ENCODE data around the gene RBM33. TPM values are rescaled to one million over a fixed set of nuclear protein-coding genes. Genes with fewer than 3 reads are reported as not detected.
A peak's percentile ranks its signal among the peaks of the same experiment; 100 is the strongest.
"Not testable (repeated sequence)": the region's sequence is repeated elsewhere in the genome, so short reads cannot be mapped to it uniquely, and the experiment has no call there.

RBM33 gene
- total RNA-seq, 2 experiments from 2014 or later = 82.7 to 84.8 TPM

DNA sequence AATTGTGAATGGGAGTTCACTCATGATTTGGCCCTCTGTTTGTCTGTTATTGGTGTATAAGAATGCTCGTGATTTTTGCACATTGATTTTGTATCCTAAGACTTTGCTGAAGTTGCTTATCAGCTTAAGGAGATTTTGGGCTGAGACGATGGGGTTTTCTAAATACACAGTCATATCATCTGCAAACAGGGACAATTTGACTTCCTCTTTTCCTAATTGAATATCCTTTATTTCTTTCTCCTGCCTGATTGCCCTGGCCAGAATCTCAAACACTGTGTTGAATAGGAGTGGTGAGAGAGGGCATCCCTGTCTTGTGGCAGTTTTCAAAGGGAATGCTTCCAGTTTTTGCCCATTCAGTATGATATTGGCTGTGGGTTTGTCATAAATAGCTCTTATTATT, 43.8 kb downstream of the RBM33 start:
- CTCF ChIA-PET, H3K27me3 Mint-ChIP-seq, DNase-seq, H3K9me3 Mint-ChIP-seq, POLR2A ChIA-PET, H3K27ac Mint-ChIP-seq, H3K4me3 Mint-ChIP-seq: not testable (repeated sequence)
- Mint-ChIP-seq H3K4me1 (peaks cover 64% of the 10 kb centered on the region), H3K36me3 (ENCODE audit: low read depth) (peaks cover 70% of the 10 kb centered on the region)

DNA sequence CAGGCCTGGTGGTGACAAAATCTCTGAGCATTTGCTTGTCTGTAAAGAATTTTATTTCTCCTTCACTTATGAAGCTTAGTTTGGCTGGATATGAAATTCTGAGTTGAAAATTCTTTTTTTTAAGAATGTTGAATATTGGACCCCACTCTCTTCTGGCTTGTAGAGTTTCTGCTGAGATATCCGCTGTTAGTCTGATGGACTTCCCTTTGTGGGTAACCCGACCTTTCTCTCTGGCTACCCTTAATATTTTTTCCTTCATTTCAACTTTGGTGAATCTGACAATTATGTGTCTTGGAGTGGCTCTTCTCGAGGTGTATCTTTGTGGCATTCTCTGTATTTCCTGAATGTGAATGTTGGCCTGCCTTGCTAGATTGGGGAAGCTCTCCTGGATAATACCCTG, 46.2 kb downstream of the RBM33 start:
- POLR2A ChIA-PET, H3K9me3 Mint-ChIP-seq, DNase-seq, H3K27me3 Mint-ChIP-seq, H3K27ac Mint-ChIP-seq, H3K4me3 Mint-ChIP-seq: not testable (repeated sequence)
- H3K4me1 Mint-ChIP-seq = peaks cover 45% of the 10 kb centered on the region
- CTCF ChIA-PET = interaction anchor here (1.4 to 2.0 kb wide), 2 partner anchors 12 kb away, joined by 6 to 8 read pairs; no protein-coding TSS in a partner anchor
- peaks cover 54% of the 10 kb centered on the region for H3K36me3 Mint-ChIP-seq (ENCODE audit: low read depth)

DNA sequence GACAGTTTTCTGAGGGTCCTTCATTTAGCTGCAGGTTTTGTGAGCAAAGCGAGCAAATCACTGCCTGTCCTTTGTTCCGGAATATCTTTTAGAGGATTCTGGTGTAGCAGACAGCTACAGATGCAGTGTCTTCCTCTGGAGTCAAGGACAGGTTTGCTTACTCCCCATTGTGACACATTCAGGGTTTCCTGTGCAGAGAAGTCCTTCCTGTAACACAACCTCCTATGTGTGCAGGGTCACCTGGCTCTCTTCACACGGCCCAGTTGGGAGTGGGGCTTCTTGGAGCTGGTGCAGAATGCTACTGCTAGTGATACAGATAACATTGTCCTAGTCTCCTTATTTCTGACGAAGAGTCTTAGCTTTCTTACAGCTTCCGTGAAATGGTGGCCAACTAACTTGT, 47.9 kb downstream of the RBM33 start:
- Mint-ChIP-seq H3K9me3 (no peaks in the 10 kb centered on the region), H3K4me3 (no peak overlapping the region), H3K27ac (no peak overlapping the region), H3K27me3 (no peaks in the 10 kb centered on the region), H3K36me3 (ENCODE audit: low read depth) (peaks cover 44% of the 10 kb centered on the region), H3K4me1 (peaks cover 47% of the 10 kb centered on the region)
- CTCF ChIA-PET = interaction anchor here (1.0 to 2.0 kb wide), 7 partner anchors 8 to 62 kb away, joined by 3 to 8 read pairs (median 3); no protein-coding TSS in a partner anchor
- DNase-seq = no peak
- POLR2A ChIA-PET = no interaction called here

DNA sequence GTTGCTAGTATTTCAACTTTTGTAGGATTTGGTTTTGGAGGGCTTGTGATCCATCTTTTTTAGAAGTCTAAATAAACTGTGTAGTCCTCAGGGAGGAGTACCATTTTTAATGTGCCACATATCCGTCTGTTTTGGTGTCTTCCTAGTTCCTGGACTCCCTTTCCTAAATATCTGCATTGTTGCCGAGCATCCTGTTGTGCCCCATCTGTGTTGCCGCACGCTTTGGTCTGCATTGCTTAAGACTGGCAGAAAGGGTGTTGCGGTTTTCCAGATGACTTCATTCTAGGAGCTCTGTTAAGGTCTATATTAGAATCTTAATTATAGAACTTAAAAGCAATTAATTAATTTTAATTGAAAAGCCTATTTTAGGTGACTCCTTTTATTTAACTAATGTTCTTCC, 49.4 kb downstream of the RBM33 start:
- ChIA-PET CTCF (no interaction called here), POLR2A (no interaction called here)
- Mint-ChIP-seq H3K36me3 (ENCODE audit: low read depth) (peaks cover 30% of the 10 kb centered on the region), H3K4me1 (peaks cover 52% of the 10 kb centered on the region), H3K27ac (no peak overlapping the region), H3K4me3 (no peak overlapping the region), H3K9me3 (no peaks in the 10 kb centered on the region), H3K27me3 (no peaks in the 10 kb centered on the region)
- DNase-seq = no peak

DNA sequence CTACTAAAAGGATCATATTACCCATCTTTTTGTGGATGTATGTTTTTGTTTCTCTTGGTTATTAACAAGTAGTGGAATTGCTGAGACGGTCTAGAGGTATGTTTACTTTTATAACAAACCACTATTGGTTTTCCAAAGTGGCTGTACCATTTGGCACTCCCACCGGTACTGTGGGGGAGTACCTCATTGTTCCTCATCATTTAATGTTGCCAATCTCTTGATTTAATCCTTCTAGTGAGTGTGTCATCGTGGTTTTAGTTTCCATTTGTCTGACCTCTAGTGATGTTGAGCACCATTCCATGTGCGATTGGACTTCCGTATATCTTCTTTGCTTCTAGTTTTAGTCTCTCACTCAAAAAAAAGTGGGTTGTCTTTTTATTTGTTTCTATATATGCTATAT, 50.4 kb downstream of the RBM33 start:
- peaks cover 46% of the 10 kb centered on the region for H3K4me1 Mint-ChIP-seq
- H3K9me3 Mint-ChIP-seq = no peaks in the 10 kb centered on the region
- H3K36me3 Mint-ChIP-seq (ENCODE audit: low read depth) = peaks cover 24% of the 10 kb centered on the region
- POLR2A ChIA-PET = no interaction called here
- no peak for DNase-seq
- H3K27me3 Mint-ChIP-seq = no peaks in the 10 kb centered on the region
- H3K27ac Mint-ChIP-seq = no peak overlapping the region
- CTCF ChIA-PET = no interaction called here
- H3K4me3 Mint-ChIP-seq = no peak overlapping the region

DNA sequence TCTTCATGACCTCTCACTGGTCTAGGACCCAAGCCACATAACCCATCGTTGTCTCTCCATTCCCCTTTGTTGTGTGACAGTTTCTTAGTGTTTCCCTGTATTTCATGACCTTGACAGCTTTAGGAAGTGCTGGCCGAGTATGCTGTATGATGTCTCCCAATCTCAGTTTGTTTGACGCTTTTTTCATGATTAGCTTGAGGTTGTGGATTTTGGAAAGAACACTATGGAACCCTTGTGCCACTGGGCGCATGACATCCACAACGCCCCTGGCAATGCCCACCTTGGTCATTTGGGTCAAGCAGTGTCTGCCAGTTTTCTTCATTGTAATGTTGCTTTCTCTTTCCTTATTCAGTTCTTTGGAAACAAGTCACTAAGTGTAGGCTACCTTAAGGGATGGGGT, 52.3 kb downstream of the RBM33 start:
- CTCF ChIA-PET = interaction anchor here (1.1 kb wide), 1 partner anchor 19 kb away, joined by 3 read pairs; no protein-coding TSS in a partner anchor
- no peak for DNase-seq
- Mint-ChIP-seq H3K4me1 (peaks cover 41% of the 10 kb centered on the region), H3K9me3 (no peaks in the 10 kb centered on the region), H3K4me3 (no peak overlapping the region), H3K36me3 (ENCODE audit: low read depth) (peaks cover 23% of the 10 kb centered on the region), H3K27ac (no peak overlapping the region), H3K27me3 (no peaks in the 10 kb centered on the region)
- POLR2A ChIA-PET = no interaction called here

DNA sequence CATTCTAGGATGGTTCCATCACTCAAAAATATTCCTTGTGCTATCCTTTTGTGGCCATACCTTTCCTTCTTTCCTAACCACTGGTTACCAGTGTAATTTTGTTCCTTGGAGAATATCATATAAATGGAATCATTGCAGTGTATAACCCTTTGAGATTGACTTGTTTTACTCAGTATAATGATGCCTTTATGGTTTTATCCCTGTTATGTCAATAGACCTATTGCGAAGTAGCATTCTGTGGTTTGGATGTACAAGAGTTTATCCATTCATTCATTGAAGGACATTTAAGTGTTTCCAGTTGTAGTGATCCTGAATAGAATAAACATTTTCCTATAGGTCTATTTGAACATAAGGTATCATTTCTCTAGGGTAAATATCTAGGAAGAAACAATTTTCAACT, 54.2 kb downstream of the RBM33 start:
- Mint-ChIP-seq H3K4me1 (peaks cover 36% of the 10 kb centered on the region), H3K27ac (no peak overlapping the region), H3K36me3 (ENCODE audit: low read depth) (peaks cover 37% of the 10 kb centered on the region), H3K4me3 (no peak overlapping the region), H3K27me3 (no peaks in the 10 kb centered on the region), H3K9me3 (no peaks in the 10 kb centered on the region)
- ChIA-PET CTCF (no interaction called here), POLR2A (no interaction called here)
- no peak for DNase-seq

DNA sequence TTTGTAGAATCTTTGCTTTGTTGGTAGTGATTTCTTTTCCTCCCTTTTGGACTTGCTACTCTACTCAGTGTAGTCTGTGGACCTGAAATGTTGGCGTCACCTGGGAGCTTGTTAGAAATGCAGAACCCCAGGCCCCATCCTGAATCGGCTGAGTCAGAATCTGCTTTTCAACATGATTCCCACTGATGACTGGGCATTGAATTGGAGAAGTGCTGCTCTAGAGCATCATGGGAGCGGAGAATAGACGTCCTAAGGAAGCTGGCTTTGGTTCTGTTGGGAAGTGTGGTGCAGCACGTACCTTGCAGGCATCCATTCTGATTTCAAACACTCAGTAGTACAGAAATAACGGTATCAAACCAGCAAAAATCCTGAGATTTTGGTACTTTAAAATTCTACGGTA, 54.7 kb downstream of the RBM33 start:
- no peak for DNase-seq
- Mint-ChIP-seq H3K4me1 (peaks cover 34% of the 10 kb centered on the region), H3K36me3 (ENCODE audit: low read depth) (peaks cover 40% of the 10 kb centered on the region), H3K27ac (no peak overlapping the region), H3K9me3 (no peaks in the 10 kb centered on the region), H3K4me3 (no peak overlapping the region), H3K27me3 (no peaks in the 10 kb centered on the region)
- CTCF ChIA-PET = no interaction called here
- POLR2A ChIA-PET = no interaction called here

DNA sequence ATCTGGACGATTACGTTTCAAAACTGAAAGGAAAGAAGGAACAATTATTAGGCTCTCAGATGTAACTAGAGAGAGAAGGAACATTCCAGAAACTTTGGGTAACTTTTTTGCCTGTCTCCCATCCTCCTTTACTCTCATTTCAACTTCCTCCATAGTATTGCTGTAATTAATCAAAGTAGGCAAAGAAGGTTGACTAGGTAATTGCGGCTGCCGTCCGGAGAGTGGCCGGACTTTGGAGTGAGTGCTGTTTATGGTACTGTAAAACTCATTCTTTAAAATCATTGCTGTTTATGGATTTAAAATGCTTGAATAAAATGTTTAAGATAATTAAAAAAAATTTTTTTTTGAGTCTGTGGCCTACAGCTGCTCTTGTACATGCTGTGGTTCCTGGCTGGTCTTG, 56.4 kb downstream of the RBM33 start:
- H3K27me3 Mint-ChIP-seq = no peaks in the 10 kb centered on the region
- POLR2A ChIA-PET = no interaction called here
- CTCF ChIA-PET = interaction anchor here (0.8 kb wide), 1 partner anchor 49 kb away, joined by 3 read pairs; no protein-coding TSS in a partner anchor
- H3K36me3 Mint-ChIP-seq (ENCODE audit: low read depth) = peaks cover 43% of the 10 kb centered on the region
- no peak for DNase-seq
- H3K9me3 Mint-ChIP-seq = no peaks in the 10 kb centered on the region
- no peak overlapping the region for H3K27ac Mint-ChIP-seq
- peaks cover 32% of the 10 kb centered on the region for H3K4me1 Mint-ChIP-seq
- H3K4me3 Mint-ChIP-seq = no peak overlapping the region

DNA sequence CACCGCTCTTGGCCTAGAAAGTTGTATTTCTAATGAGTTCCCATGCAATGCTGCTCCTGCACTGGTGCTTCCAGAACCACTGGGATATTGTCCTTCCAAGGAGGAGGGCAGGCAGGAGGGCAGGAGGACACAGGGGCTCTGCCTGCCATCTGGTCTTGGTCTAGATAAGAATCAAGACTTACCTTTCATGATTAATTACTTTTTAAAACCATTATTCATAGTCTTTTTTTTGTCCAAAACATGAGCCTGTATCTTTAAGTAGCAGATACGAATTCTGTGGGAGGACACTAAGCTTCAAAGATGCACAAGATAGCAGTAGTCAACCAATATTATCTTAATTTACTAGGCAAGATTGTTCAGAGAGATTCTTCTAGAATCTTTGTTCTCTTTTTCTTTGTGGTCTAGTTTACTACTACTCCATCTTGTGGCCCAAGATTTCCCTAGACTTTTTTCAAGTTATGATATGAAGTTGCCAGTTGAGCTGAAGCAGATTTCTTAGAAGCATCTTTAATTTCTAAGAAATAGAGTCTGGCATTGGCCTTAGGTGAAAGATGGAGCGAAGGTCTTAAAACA, 57.6 kb downstream of the RBM33 start:
- peaks cover 48% of the 10 kb centered on the region for H3K36me3 Mint-ChIP-seq (ENCODE audit: low read depth)
- peaks cover 26% of the 10 kb centered on the region for H3K4me1 Mint-ChIP-seq
- H3K27me3 Mint-ChIP-seq = no peaks in the 10 kb centered on the region
- ChIA-PET POLR2A (no interaction called here), CTCF (no interaction called here)
- no peak overlapping the region for H3K4me3 Mint-ChIP-seq
- H3K9me3 Mint-ChIP-seq = no peaks in the 10 kb centered on the region
- H3K27ac Mint-ChIP-seq = peak overlapping the region; percentile 54
- DNase-seq = no peak

DNA sequence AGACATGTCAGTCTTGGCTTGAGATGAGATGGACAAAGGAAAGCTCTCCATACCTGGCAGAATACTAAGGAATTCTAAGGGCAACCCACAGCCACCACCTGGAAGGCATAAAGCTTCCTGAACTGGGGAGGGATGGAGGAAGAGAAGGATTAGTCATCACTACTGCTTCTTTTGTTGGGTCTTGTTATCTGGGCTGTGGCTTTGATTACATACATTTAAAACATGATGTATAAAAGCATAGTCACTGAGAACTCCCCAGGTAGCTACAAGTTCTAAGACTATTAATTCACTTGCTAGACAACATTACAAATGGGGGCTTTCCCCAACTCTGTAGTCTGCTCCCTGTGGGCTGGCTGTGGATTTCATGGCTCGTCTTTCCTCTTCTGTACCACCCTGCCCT, 58.2 kb downstream of the RBM33 start:
- peak overlapping the region; percentile 54 for H3K27ac Mint-ChIP-seq

DNA sequence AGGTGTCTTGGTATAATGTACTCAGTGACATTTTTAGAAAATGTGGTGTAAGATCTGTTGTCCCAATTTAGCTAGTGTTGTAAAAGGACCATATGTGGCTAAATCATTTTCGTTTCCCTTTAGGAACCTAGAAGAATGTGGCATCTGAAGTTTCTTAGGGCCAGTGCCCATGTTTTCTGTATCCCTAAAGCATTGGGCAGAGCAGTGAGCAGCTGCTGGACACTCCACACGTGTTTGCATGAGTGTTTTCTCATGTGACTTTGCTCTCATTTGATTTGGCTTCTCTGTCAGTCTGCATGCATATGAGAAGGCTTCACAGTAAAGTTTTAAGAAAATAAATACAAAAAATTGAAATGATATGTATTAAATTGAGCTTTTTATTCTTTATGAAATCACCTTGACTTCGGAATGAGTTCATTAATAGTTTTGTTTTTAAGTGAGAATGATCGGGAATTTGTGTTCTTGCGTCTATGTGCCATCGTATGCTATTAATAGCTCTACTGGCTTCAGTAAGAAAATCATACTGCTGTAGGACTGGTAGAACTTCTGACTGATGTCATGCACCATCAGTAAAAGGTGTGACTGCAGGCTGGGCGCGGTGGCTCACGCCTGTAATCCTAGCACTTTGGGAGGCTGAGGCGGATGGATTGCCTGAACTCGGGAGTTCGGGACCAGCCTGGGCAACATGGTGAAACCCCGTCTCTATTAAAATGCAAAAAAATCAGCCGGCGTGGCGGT, 61.3 kb downstream of the RBM33 start:
- H3K27ac Mint-ChIP-seq = no peak overlapping the region
- POLR2A ChIA-PET = no interaction called here
- H3K36me3 Mint-ChIP-seq (ENCODE audit: low read depth) = peaks cover 43% of the 10 kb centered on the region
- CTCF ChIA-PET = no interaction called here
- H3K27me3 Mint-ChIP-seq = no peaks in the 10 kb centered on the region
- H3K4me3 Mint-ChIP-seq = no peak overlapping the region
- H3K4me1 Mint-ChIP-seq = peaks cover 11% of the 10 kb centered on the region
- no peaks in the 10 kb centered on the region for H3K9me3 Mint-ChIP-seq
- DNase-seq = no peak

More for the DNA sequence above, 58.2 kb downstream of the RBM33 start:
- no peak overlapping the region for H3K4me3 Mint-ChIP-seq
- ChIA-PET POLR2A (no interaction called here), CTCF (interaction anchor here (1.1 kb wide), 2 partner anchors 11 to 36 kb away, joined by 3 to 6 read pairs; no protein-coding TSS in a partner anchor)
- H3K36me3 Mint-ChIP-seq (ENCODE audit: low read depth) = peaks cover 49% of the 10 kb centered on the region
- no peak for DNase-seq
- H3K4me1 Mint-ChIP-seq = peaks cover 22% of the 10 kb centered on the region
- no peaks in the 10 kb centered on the region for H3K27me3 Mint-ChIP-seq
- H3K9me3 Mint-ChIP-seq = no peaks in the 10 kb centered on the region

DNA sequence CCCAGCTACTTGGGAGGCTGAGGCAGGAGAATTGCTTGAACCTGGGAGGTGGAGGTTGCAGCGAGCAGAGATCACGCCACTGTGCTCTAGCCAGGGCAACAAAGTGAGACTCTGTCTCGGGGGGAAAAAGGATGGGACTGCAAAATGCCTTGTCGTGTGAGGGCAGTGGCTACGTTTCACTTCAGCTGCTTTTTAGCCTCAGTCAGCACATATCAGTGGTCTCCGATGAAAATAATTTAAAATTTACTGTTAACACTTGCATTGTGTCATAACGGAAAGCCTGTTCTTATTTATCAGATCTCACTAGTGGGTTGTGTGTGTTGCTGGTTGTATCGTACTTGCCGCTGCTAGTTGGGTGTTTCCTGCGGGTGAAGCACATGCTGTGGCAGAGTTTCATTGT, 61.9 kb downstream of the RBM33 start:
- Mint-ChIP-seq H3K27me3 (no peaks in the 10 kb centered on the region), H3K27ac (no peak overlapping the region), H3K36me3 (ENCODE audit: low read depth) (peaks cover 45% of the 10 kb centered on the region), H3K4me3 (no peak overlapping the region), H3K9me3 (no peaks in the 10 kb centered on the region), H3K4me1 (peaks cover 9% of the 10 kb centered on the region)
- ChIA-PET CTCF (no interaction called here), POLR2A (no interaction called here)
- no peak for DNase-seq

DNA sequence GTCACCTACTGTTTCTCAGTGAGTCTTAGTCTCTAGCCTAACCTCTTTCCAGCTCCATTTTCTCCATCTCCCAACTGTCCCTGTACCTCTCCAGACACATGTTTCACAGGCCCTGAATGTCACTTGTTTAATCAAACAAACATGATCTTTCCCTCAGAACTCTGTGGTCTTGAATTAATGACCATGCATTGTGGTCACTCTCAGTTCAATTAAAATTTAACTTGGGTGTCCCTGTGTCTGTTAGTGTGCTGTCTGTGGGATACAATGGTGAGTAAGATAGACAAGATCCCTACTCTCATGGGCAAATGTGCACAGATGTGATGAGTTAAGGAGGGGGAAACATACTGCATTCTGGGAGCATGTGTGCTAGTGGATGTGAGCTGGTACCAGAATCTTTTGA, 65.0 kb downstream of the RBM33 start:
- peaks cover 8% of the 10 kb centered on the region for H3K4me1 Mint-ChIP-seq
- H3K4me3 Mint-ChIP-seq = no peak overlapping the region
- no peak for DNase-seq
- H3K9me3 Mint-ChIP-seq = no peaks in the 10 kb centered on the region
- H3K36me3 Mint-ChIP-seq (ENCODE audit: low read depth) = peaks cover 45% of the 10 kb centered on the region
- H3K27ac Mint-ChIP-seq = no peak overlapping the region
- CTCF ChIA-PET = interaction anchor here (0.7 kb wide), 1 partner anchor 14 kb away, joined by 3 read pairs; no protein-coding TSS in a partner anchor
- no peaks in the 10 kb centered on the region for H3K27me3 Mint-ChIP-seq
- POLR2A ChIA-PET = no interaction called here

Measured in activated CD4-positive, alpha-beta T cell treated with anti-CD3 and anti-CD28 coated beads, Interleukin-2, amount 10 ng/mL, durations not matched to agents 7 days and 5 days (primary cell).